Measurements from ENCODE around the gene MOG. TPM values are rescaled to one million over a fixed set of nuclear protein-coding genes. Genes with fewer than 3 reads are reported as not detected.

The MOG gene
- polyA plus RNA-seq, 2 of the 4 experiments (the other 2 are of a cell fraction): not detected

- CTCF ChIA-PET: interaction anchor here (0.6 to 3.0 kb wide), 3 partner anchors 21 to 29 kb away, joined by 3 to 16 read pairs (median 3); no protein-coding TSS in a partner anchor
- no peak for DNase-seq (ENCODE audit: low read depth in 1 of 2, low spot score in 1 of 2)
Observed at GRCh38 chr6:29674008-29674407, 17.1 kb downstream of the MOG start.

GRCh38 chr6:29675561-29675960 lies 18.7 kb downstream of the MOG start:
- ATAC-seq (no peak), DNase-seq (ENCODE audit: low read depth in 1 of 2, low spot score in 1 of 2) (no peak), FAIRE-seq (no peak)
- ChIA-PET POLR2A (no interaction called here), CTCF (interaction anchor here (1.1 to 1.2 kb wide), 2 partner anchors 10 to 26 kb away, joined by 4 read pairs; no protein-coding TSS in a partner anchor)
- WGBS (ENCODE audit: missing lambda C conversion rate): 94% methylated on average over 1 of the region's 1 CpG
- Histone ChIP-seq H3K4me3 (no peak overlapping the region), H3K4me1 (peaks cover 14% of the 10 kb centered on the region; the same call in 1 of the 3 replicates), H3K27ac (no peak overlapping the region), H3K4me2 (no peak overlapping the region), H3K9me3 (no peaks in the 10 kb centered on the region)
- no peak for TF ChIP-seq MAZ (IDR thresholded peaks at IDR 0.05; ENCODE audit: borderline replicate concordance, low read depth, low read length)
- no peak for TF ChIP-seq CBX2 (IDR thresholded peaks at IDR 0.05; ENCODE audit: borderline replicate concordance, low read depth)
- TF ChIP-seq HDAC2 (IDR thresholded peaks at IDR 0.05): no peak
- no peak for TF ChIP-seq HEYL (CRISPR knock-in tag; IDR thresholded peaks at IDR 0.05)
- TF ChIP-seq, protein P1, sequence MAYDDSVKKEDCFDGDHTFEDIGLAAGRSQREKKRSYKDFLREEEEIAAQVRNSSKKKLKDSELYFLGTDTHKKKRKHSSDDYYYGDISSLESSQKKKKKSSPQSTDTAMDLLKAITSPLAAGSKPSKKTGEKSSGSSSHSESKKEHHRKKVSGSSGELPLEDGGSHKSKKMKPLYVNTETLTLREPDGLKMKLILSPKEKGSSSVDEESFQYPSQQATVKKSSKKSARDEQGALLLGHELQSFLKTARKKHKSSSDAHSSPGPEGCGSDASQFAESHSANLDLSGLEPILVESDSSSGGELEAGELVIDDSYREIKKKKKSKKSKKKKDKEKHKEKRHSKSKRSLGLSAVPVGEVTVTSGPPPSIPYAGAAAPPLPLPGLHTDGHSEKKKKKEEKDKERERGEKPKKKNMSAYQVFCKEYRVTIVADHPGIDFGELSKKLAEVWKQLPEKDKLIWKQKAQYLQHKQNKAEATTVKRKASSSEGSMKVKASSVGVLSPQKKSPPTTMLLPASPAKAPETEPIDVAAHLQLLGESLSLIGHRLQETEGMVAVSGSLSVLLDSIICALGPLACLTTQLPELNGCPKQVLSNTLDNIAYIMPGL (CRISPR knock-in tag; IDR thresholded peaks at IDR 0.05; ENCODE audit: borderline replicate concordance): no peak
- TF ChIP-seq, protein P2, sequence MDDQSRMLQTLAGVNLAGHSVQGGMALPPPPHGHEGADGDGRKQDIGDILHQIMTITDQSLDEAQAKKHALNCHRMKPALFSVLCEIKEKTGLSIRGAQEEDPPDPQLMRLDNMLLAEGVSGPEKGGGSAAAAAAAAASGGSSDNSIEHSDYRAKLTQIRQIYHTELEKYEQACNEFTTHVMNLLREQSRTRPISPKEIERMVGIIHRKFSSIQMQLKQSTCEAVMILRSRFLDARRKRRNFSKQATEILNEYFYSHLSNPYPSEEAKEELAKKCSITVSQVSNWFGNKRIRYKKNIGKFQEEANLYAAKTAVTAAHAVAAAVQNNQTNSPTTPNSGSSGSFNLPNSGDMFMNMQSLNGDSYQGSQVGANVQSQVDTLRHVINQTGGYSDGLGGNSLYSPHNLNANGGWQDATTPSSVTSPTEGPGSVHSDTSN (IDR thresholded peaks at IDR 0.05): no peak
- TF ChIP-seq CEBPB (IDR thresholded peaks at IDR 0.05): no peak

More at GRCh38 chr6:29674008-29674407, 17.1 kb downstream of the MOG start:
- H3K4me3 ChIP-seq: no peak overlapping the region
- POLR2A ChIA-PET: no interaction called here
- FAIRE-seq (no peak), ATAC-seq (no peak)
- no peak overlapping the region for H3K4me2 ChIP-seq
- peaks cover 14% of the 10 kb centered on the region; the same call in 1 of the 3 replicates for H3K4me1 ChIP-seq
- 86% methylated on average over 5 of the region's 5 CpGs for WGBS (ENCODE audit: missing lambda C conversion rate)
- H3K9me3 ChIP-seq: no peaks in the 10 kb centered on the region
- H3K27ac ChIP-seq: no peak overlapping the region
- TF ChIP-seq PHF8 (IDR thresholded peaks at IDR 0.05; ENCODE audit: borderline replicate concordance, low read depth): no peak
- TF ChIP-seq, protein P3, sequence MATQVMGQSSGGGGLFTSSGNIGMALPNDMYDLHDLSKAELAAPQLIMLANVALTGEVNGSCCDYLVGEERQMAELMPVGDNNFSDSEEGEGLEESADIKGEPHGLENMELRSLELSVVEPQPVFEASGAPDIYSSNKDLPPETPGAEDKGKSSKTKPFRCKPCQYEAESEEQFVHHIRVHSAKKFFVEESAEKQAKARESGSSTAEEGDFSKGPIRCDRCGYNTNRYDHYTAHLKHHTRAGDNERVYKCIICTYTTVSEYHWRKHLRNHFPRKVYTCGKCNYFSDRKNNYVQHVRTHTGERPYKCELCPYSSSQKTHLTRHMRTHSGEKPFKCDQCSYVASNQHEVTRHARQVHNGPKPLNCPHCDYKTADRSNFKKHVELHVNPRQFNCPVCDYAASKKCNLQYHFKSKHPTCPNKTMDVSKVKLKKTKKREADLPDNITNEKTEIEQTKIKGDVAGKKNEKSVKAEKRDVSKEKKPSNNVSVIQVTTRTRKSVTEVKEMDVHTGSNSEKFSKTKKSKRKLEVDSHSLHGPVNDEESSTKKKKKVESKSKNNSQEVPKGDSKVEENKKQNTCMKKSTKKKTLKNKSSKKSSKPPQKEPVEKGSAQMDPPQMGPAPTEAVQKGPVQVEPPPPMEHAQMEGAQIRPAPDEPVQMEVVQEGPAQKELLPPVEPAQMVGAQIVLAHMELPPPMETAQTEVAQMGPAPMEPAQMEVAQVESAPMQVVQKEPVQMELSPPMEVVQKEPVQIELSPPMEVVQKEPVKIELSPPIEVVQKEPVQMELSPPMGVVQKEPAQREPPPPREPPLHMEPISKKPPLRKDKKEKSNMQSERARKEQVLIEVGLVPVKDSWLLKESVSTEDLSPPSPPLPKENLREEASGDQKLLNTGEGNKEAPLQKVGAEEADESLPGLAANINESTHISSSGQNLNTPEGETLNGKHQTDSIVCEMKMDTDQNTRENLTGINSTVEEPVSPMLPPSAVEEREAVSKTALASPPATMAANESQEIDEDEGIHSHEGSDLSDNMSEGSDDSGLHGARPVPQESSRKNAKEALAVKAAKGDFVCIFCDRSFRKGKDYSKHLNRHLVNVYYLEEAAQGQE (IDR thresholded peaks at IDR 0.05): no peak
- TF ChIP-seq, protein P4, sequence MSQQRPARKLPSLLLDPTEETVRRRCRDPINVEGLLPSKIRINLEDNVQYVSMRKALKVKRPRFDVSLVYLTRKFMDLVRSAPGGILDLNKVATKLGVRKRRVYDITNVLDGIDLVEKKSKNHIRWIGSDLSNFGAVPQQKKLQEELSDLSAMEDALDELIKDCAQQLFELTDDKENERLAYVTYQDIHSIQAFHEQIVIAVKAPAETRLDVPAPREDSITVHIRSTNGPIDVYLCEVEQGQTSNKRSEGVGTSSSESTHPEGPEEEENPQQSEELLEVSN (IDR thresholded peaks at IDR 0.05; ENCODE audit: borderline replicate concordance, low read depth): no peak
- no peak for TF ChIP-seq TP53 (CRISPR knock-in tag; IDR thresholded peaks at IDR 0.05)

DNA sequence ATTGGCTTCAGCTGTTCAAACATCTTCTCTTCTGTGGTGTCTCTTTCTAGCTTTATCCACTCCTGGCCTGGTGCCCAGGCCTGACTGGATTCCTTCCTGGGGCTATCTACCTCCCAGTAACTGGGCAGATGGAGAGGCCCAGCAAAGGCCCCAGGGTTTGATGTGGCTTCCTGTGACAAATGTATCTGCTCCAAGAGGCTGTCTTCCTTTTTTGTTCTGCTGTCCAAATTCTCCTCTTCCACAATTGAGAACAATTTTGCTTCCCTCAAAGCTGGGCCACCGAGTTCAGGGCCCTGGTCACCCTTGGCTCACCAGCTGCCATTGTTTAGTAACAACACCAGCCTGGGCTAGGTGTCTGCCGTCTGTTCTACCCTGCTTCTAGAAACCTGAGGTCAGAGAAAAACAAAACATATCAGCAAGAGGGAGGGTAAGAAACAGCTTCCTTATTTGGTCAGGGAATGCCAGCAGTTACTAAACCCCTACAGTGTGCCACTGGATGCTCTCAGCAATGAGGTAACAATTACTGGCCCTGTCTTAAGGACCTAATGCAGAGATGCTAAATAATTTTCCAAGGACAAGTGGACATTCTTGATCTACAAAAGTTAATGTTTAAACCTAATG lies 20.2 kb downstream of the MOG start:
- ChIA-PET POLR2A (no interaction called here), CTCF (interaction anchor here (0.9 to 2.1 kb wide), 3 partner anchors 19 to 27 kb away, joined by 4 to 11 read pairs (median 4); no protein-coding TSS in a partner anchor)
- Histone ChIP-seq H3K27ac (0 out of 6 replicates have a peak overlapping the region, but pooled peaks of 1 of the 2 experiments have one; percentile 13), H3K4me2 (no peak overlapping the region; the same call in 2 of the 3 replicates), H3K4me1 (peaks cover 14% of the 10 kb centered on the region; the same call in 1 of the 3 replicates), H3K9me3 (no peaks in the 10 kb centered on the region), H3K4me3 (no peak overlapping the region)
- DNase-seq (ENCODE audit: low read depth in 1 of 2, low spot score in 1 of 2) (peak in 1 of 2 experiments; percentile 29), FAIRE-seq (no peak), ATAC-seq (peak in 1 of 2 experiments; percentile 34; a peak in 2 of 6 replicates)
- WGBS (ENCODE audit: missing lambda C conversion rate): 54% methylated on average over 2 of the region's 2 CpGs
- TF ChIP-seq NPAS2 (CRISPR knock-in tag; IDR thresholded peaks at IDR 0.05; ENCODE audit: borderline replicate concordance) (no peak), FOSB (CRISPR knock-in tag; IDR thresholded peaks at IDR 0.05) (no peak), NFE2L2 (conservative IDR thresholded peaks at IDR 0.05; ENCODE audit: low read length) (no peak), RCOR1 (IDR thresholded peaks at IDR 0.05; ENCODE audit: low read depth, low read length) (no peak), HOXB5 (CRISPR knock-in tag; IDR thresholded peaks at IDR 0.05) (no peak), POLR2A (IDR thresholded peaks at IDR 0.05; ENCODE audit: low read length) (no peak), RAD21 (conservative IDR thresholded peaks at IDR 0.05 in 1 of 2, IDR thresholded peaks at IDR 0.05 in 1 of 2) (no peak), BHLHE40 (IDR thresholded peaks at IDR 0.05; ENCODE audit: low read depth, low read length) (no peak), FOSL2 (IDR thresholded peaks at IDR 0.05) (no peak), FOSL2 (CRISPR knock-in tag; IDR thresholded peaks at IDR 0.05) (no peak), SREBF2 (IDR thresholded peaks at IDR 0.05) (no peak), CHD2 (IDR thresholded peaks at IDR 0.05; ENCODE audit: low read length, partially characterized antibody) (no peak), KDM5A (IDR thresholded peaks at IDR 0.05) (no peak)
- TF ChIP-seq, protein P2 (IDR thresholded peaks at IDR 0.05): no peak
